ENCODE data around the gene TNFRSF1B.

- TF ChIP-seq SUZ12 (IDR thresholded peaks at IDR 0.05) (no peak), ELF4 (IDR thresholded peaks at IDR 0.05) (no peak), FOXK2 (IDR thresholded peaks at IDR 0.05) (no peak), BHLHE40 (IDR thresholded peaks at IDR 0.05; ENCODE audit: borderline replicate concordance) (no peak), FOXM1 (IDR thresholded peaks at IDR 0.05; ENCODE audit: borderline replicate concordance) (no peak), SP1 (IDR thresholded peaks at IDR 0.05) (no peak), TARDBP (IDR thresholded peaks at IDR 0.05) (no peak), HDGF (IDR thresholded peaks at IDR 0.05; ENCODE audit: borderline replicate concordance) (no peak), FOXA1 (IDR thresholded peaks at IDR 0.05) (no peak), L3MBTL2 (conservative IDR thresholded peaks at IDR 0.05) (no peak), ZNF384 (IDR thresholded peaks at IDR 0.05) (no peak), NFRKB (IDR thresholded peaks at IDR 0.05) (no peak), CTBP1 (IDR thresholded peaks at IDR 0.05; ENCODE audit: borderline replicate concordance) (no peak), PKNOX1 (IDR thresholded peaks at IDR 0.05) (no peak)
Observed at GRCh38 chr1:12177156-12177998, 10.6 kb downstream of the TNFRSF1B start.
